ENCODE data around the gene HEATR5A.

GRCh38 chr14:31243860-31244259, 176.5 kb downstream of the HEATR5A start:
- TF ChIP-seq CTCF (optimal IDR thresholded peaks at IDR 0.05 in 1 of 3, IDR thresholded peaks at IDR 0.05 in 1 of 3, conservative IDR thresholded peaks at IDR 0.05 in 1 of 3; ENCODE audit: extremely low read depth in 1 of 3, insufficient read depth in 2 of 3, low read length in 3 of 3) (no peak), EZH2 (IDR thresholded peaks at IDR 0.05; ENCODE audit: low read length) (no peak)

Data from keratinocyte (primary cell).